C1 segment of cervical spinal cord (tissue), 14 donors: ENCODE measurements around the gene DYRK1A.

Experiments used
- DNase-seq, 14 donors: peaks; one replicate each; lab custom pipeline; 2025; lab: John Stamatoyannopoulos, UW

The DYRK1A gene

DNA sequence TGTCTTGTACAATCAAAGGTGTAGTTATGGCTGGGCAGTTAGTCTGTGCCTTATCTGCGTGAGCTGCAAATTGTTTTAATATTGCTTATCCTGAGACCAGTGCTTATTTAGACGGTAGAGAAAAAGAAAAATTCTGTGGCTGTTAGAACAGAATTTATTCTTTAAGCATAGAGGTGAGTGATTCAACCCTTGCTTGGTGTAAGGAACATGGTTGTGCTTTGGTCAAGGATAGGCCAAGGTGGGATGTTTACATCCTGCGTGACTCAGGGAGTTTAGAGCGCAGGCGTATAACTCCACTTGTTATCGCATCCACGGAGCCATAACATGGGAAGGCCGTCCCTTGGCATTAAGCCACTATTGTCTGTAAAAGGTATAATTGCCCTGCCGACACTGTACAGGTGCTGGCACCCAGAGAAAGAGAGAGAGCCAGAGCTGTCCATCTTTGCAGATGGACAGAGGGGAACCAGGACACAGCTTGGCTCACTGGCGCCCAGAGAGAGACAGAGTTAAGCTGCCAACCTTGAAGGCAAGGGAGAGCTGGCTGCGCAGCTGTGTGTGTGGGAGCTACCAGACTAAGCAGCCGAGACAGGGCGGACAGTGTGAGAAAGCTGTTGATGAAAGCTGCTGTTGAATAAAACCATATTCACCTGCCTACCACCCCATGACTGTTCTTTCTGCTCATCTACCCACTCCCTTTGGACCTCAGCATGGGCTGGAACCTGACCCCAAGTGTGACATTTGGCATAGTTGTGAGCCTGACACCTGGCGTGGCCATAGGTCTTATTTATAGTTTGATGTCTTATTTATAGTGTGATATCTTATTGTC is 200.4 kb downstream of the DYRK1A start:
- DNase-seq, result no peak

DNA sequence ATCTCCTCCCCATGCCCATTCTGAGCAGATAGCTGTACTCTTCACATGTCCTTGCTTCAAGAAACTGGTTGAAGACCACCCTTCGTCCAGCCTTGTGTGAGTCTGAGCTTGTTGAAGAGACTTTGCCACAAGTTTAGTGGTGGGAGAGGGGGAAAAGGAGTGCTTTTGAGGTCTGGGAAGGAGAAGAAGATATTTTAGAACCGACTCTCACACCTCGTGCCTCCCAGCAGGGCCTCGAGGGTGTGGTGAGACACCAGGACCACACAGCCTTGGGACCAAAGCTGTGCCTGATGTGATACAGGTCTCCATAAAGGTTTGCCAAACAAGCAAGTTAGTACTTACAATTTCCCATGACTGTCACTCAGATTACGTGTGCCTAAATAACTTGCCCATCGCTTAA is 201.8 kb downstream of the DYRK1A start:
- DNase-seq, result no peak

DNA sequence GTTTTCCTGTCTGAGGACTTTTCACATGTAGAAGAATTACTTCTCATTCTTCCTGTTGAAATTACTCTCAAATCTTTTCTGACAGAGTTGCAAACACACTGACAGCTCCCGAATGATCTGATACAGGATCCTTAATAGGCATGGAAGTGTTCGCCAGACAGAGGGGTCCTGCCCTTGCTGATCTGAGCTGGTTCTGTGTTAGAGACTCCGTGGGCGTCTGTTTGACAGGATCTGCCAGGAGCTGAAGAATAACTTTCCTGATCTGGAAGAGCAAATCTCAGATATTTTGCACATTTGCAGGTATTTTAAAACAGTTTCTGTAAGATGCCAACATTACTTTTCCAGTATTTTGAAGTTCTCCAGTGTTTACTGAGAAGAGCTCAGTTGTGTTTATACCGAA is 202.3 kb downstream of the DYRK1A start:
- no peak for DNase-seq

DNA sequence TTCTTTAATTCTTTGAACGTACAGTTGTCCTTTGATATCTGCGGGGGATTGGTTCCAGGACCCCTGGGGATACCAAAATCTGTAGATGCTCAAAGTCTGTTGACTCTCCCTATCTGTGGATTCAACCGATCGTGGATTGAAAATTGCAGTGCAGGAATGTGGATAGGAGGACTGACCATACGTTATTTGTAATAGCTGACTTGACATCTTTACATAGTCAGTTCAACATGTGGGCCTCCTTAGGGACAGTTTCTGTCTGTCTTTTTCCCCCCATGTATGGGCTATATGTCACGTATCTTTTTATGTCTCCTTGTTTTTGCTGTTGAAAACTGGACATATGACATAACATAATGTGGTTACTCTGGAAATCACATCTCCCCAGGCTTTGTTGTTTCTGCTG is 204.9 kb downstream of the DYRK1A start:
- DNase-seq, result no peak

DNA sequence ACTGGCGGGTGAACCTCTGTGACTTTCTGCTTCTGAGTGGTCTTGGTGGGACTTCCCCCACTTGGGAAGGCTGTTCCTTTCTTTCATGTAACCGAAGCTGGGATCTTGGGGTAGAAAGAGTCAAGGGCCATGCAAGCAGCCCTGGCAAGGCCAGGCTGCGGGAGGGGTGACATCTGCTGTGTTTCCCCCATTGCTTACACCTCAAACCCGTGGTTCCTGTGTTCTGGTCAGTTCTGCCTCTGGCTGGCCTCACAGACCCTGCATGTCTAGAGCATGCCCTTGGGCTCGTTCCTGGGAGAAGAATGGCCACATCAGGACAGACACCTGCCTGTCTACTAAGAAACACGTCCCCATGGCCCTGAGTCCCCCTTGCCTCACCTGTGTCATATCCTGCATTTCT is 207.7 kb downstream of the DYRK1A start:
- DNase-seq, result no peak

DNA sequence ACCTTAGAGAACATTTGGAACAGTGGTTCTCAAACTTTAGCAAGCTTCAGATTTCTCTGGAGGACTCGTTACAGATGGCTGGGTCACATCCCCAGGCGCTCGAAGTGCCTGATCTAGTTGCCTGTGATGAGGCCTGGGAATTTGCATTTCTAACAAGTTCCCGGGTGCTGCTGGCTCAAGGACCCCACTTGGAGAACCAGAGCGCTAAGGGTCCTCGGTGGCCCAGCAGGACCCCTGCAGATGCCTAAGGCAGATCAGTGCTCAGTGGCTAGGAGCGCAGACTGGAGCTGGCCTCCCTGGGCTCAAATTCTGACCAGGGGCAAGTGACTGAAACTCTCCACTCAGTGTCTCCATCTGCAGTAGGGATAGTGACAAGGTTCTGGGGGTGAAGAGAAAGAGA is 208.2 kb downstream of the DYRK1A start:
- DNase-seq, result no peak

DNA sequence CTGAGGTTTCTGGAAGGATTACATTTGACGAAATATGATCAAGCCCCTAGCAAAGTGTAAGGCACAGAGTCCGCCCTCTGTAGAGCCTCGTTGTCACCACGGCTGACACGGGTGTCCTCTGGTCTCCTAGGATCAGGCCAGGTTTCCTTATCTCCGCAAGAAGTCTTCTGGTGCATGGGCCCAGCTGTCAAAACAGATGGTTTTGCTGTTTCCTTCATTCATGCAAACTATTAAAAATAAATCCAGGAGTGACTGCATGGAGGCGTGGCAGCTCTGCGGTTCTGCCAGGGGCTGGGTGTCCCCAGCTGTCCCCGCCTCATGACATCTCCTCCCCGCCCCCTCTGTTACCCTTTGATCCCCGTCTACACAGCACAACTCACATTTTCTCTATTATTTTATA is 209.0 kb downstream of the DYRK1A start:
- DNase-seq, result no peak
